ENCODE measurements around the gene DCLRE1B. TPM values are rescaled to one million over a fixed set of nuclear protein-coding genes. Genes with fewer than 3 reads are reported as not detected.
A peak's percentile ranks its signal among the peaks of the same experiment; 100 is the strongest.

DCLRE1B gene
- total RNA-seq, 1 experiment from 2014 or later: 11.2 TPM

GRCh38 chr1:113928187-113928930, 23.2 kb downstream of the DCLRE1B start:
- Histone ChIP-seq H3K27ac (peak overlapping the region; percentile 61), H3K36me3 (ENCODE audit: low read depth) (no peaks in the 10 kb centered on the region), H3K79me2 (ENCODE audit: low read depth) (peaks cover 37% of the 10 kb centered on the region), H3K4me2 (peak overlapping the region; percentile 84), H3K4me1 (replicated peaks; ENCODE audit: insufficient read depth) (peaks cover 33% of the 10 kb centered on the region), H3F3A (ENCODE audit: insufficient read depth, low read depth) (peaks cover 24% of the 10 kb centered on the region; the same call in 1 of the 2 replicates), H3K4me3 (peak overlapping the region; percentile 93), H3K27me3 (ENCODE audit: insufficient read depth, low read depth) (no peaks in the 10 kb centered on the region), H3K9me3 (ENCODE audit: insufficient read depth, low read depth) (no peaks in the 10 kb centered on the region), H4K20me1 (ENCODE audit: insufficient read depth) (peaks cover 17% of the 10 kb centered on the region), H3K9me2 (ENCODE audit: insufficient read depth) (no peaks in the 10 kb centered on the region; the same call in 1 of the 2 replicates), H2AFZ (peak overlapping the region; percentile 98)
- ChIA-PET POLR2A (ENCODE audit: unreplicated experiment) (interaction anchor here (0.5 to 1.0 kb wide), 3 partner anchors 23 to 332 kb away, joined by 4 to 30 read pairs (median 6); partner anchors contain the start of genes AP4B1 and DCLRE1B), CTCF (interaction anchor here (0.7 to 1.2 kb wide), 2 partner anchors 23 to 58 kb away, joined by 3 to 5 read pairs; partner anchors contain the start of gene DCLRE1B)
- TF ChIP-seq CTCF (conservative IDR thresholded peaks at IDR 0.05) (no peak), EZH2 (IDR thresholded peaks at IDR 0.05; ENCODE audit: low read depth) (no peak)
- intact Hi-C loops (cut with micrococcal nuclease; ENCODE audit: unreplicated experiment): no loop called here
- no TSS peak for BruUV-seq (replicated peaks)
- DNase-seq: peak in 1 of 2 experiments; percentile 72

DNA sequence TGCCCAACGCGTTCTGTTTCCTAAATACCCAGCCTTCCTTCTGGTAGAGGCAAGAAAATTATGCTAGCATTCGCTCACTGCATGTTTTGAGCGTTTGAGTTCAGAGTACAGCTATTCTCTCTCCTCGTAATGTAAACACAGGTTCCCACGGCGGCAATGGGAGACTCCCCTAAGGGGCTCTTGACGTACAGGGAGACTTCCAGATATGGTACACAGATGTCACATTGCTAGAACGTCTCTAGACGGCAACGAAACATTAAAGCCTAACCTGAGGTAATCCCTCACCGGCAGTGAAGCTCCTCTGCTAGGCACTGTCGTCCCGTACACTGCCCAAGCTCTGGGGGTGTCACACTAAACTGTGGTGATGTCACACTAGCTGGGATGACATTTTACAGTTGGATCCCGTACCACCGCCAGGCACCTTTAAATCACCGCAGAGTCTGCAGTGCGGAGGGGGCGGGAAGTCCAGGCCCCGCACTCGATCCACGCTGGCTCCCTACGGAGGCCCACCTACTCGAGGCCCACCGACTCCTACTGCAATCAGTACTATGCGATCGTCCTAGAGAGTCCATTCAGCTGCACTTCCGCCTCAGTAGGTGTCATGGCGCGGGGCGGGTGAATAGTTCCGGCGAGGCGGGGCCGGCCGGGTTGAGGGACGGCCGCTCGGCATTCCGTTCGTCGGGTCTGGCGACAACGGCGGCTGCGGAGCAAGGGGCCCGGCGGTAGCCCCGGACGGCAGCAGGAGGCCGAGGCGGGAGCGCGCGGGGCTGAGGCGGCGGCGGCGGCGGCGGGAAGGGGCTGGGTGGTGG, 24.0 kb downstream of the DCLRE1B start, which contains the start of gene HIPK1:
Gene HIPK1 (plus strand): TSS at position 384 of the 809 bp plus-strand sequence.
- peak; percentile 81 to 88 for DNase-seq
- Histone ChIP-seq H3K27me3 (ENCODE audit: insufficient read depth, low read depth) (no peaks in the 10 kb centered on the region), H3K9me2 (ENCODE audit: insufficient read depth) (no peaks in the 10 kb centered on the region; the same call in 1 of the 2 replicates), H3K4me3 (peak within 1 kb of the TSS; percentile 93), H3K9me3 (ENCODE audit: insufficient read depth, low read depth) (no peaks in the 10 kb centered on the region), H4K20me1 (ENCODE audit: insufficient read depth) (peaks cover 20% of the 10 kb centered on the region), H3K36me3 (ENCODE audit: low read depth) (no peaks in the 10 kb centered on the region), H3F3A (ENCODE audit: insufficient read depth, low read depth) (peaks cover 24% of the 10 kb centered on the region; the same call in 1 of the 2 replicates), H3K4me2 (peak within 1 kb of the TSS; percentile 84), H3K27ac (peak within 1 kb of the TSS; percentile 61), H3K79me2 (ENCODE audit: low read depth) (peaks cover 44% of the 10 kb centered on the region), H3K4me1 (replicated peaks; ENCODE audit: insufficient read depth) (peaks cover 33% of the 10 kb centered on the region), H2AFZ (peak within 1 kb of the TSS; percentile 98)
- TF ChIP-seq EZH2 (IDR thresholded peaks at IDR 0.05; ENCODE audit: low read depth) (no peak), CTCF (conservative IDR thresholded peaks at IDR 0.05) (no peak; the same call in 1 of the 2 replicates)
- intact Hi-C loops (cut with micrococcal nuclease; ENCODE audit: unreplicated experiment): loop anchor here (1.0 kb wide), 2 partner anchors 24 to 117 kb away; partner anchors contain the start of genes DCLRE1B and RSBN1
- ChIA-PET POLR2A (ENCODE audit: unreplicated experiment) (interaction anchor here (0.5 to 1.0 kb wide), 3 partner anchors 23 to 1535 kb away, joined by 3 to 8 read pairs (median 6); partner anchors contain the start of genes AP4B1 and DCLRE1B), CTCF (interaction anchor here (0.7 to 1.2 kb wide), 2 partner anchors 23 to 59 kb away, joined by 3 to 5 read pairs; partner anchors contain the start of gene DCLRE1B)
- BruUV-seq (replicated peaks): TSS peak; percentile 83
